MCF 10A (cell line): ENCODE results near the gene FOXA2. TPM values are rescaled to one million over a fixed set of nuclear protein-coding genes. Genes with fewer than 3 reads are reported as not detected.

Experiments
- BruUV-seq: library from RNA; stranded (reverse); fragments of 400-500 nt; replicated peaks from 2 replicates; lab custom pipeline; 2021; lab: Mats Ljungman, UMichigan
- CTCF ChIA-PET: fragments of 300-600 bp; sonication (Branson Sonifier 250); formaldehyde crosslinking; extraction: SDS; loops from one replicate; lab custom pipeline; 2021; ENCODE audit warnings: antibody characterized with exemption, inconsistent platforms; lab: Yijun Ruan, JAX
- POLR2A ChIA-PET: fragments of 300-600, 350-650 bp; sonication (Branson Sonifier 250); formaldehyde crosslinking; extraction: SDS; loops from one replicate; lab custom pipeline; 2020; ENCODE audit warnings: antibody characterized with exemption, inconsistent platforms; lab: Yijun Ruan, JAX
- DNase-seq: peaks from one replicate; pipeline ENCODE4 v3.0.0-alpha.2; 2018; ENCODE audit not compliant: unreplicated experiment
- H3K27ac Mint-ChIP-seq: one replicate; pipeline ENCODE4 v1.8.0; 2022; ENCODE audit warnings: mild to moderate bottlenecking, low read depth, mixed read lengths; ENCODE audit not compliant: unreplicated experiment
- H3K27me3 Mint-ChIP-seq: one replicate; pipeline ENCODE4 v1.8.0; 2022; ENCODE audit warnings: mixed read lengths; ENCODE audit not compliant: insufficient read depth, unreplicated experiment
- H3K36me3 Mint-ChIP-seq: one replicate; pipeline ENCODE4 v1.8.0; 2022; ENCODE audit warnings: mild to moderate bottlenecking, moderate library complexity, mixed read lengths; ENCODE audit not compliant: insufficient read depth, unreplicated experiment
- H3K4me1 Mint-ChIP-seq: one replicate; pipeline ENCODE4 v1.8.0; 2022; ENCODE audit warnings: mixed read lengths; ENCODE audit not compliant: insufficient read depth, unreplicated experiment
- H3K4me3 Mint-ChIP-seq: one replicate; pipeline ENCODE4 v1.8.0; 2022; ENCODE audit warnings: mild to moderate bottlenecking, moderate library complexity, mixed read lengths; ENCODE audit not compliant: unreplicated experiment
- H3K9me3 Mint-ChIP-seq: one replicate; pipeline ENCODE4 v1.8.0; 2022; ENCODE audit warnings: mixed read lengths; ENCODE audit not compliant: unreplicated experiment
- intact Hi-C: fragments of 100-400 bp; cut with micrococcal nuclease; formaldehyde crosslinking; loops from 2 replicates; pipeline ENCODE4 v1.14.1; 2022
- total RNA-seq: library from RNA; stranded (reverse); gene quantifications from 2 replicates; pipeline ENCODE4 v1.2.3, GENCODE V29; 2022
- TF ChIP-seq, protein P1 (sequence below): fragments of 200-600 bp; IDR thresholded peaks from one replicate; pipeline ENCODE4 v1.8.0; 2022; ENCODE audit warnings: antibody characterized with exemption, mild to moderate bottlenecking; ENCODE audit not compliant: unreplicated experiment

The FOXA2 gene
- total RNA-seq, 1 experiment from 2014 or later, result 1.1 TPM

DNA sequence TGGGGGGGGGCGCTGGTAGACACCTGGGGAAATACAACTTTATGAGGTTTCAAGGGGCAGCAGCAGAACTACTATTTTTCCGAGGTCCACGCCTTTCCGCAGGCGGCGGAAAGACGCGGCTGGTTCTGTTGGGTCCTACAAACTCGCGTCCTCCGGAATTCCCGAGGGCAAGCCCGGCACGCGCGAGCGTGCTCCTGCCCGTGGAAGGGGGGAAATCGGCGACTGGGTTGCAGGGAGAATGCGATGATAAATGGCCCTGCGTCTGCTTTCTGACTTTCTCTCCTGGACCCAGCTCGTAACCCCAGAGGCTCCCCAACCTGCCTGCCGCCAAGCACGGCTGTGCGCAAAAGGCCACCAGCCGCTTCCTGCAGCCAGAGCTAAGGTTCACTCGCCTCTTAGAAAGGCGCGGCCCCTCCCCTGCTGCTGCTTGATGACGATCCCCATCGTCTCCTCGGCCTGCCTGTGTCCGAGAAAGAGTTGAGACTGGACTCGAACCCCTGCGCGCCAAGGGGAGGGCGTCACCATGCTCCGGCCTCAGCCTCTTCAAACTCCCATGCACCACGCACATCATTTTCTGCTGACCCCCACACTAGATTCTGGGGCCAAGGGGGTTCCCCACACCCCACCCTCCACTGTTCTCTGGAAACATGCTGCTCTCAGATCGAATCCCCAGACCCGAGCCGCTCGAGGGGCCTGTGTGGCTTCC, 6.7 kb downstream of the FOXA2 start:
- Mint-ChIP-seq H3K4me1 (no peaks in the 10 kb centered on the region), H3K27me3 (peaks cover 16% of the 10 kb centered on the region), H3K4me3 (no peak overlapping the region), H3K36me3 (no peaks in the 10 kb centered on the region), H3K9me3 (no peaks in the 10 kb centered on the region), H3K27ac (no peak overlapping the region)
- ChIA-PET CTCF (interaction anchor here (0.6 to 1.1 kb wide), 5 partner anchors 9 to 238 kb away, joined by 3 to 6 read pairs (median 3); no protein-coding TSS in a partner anchor), POLR2A (no interaction called here)
- BruUV-seq, result no TSS peak
- TF ChIP-seq, protein P1, sequence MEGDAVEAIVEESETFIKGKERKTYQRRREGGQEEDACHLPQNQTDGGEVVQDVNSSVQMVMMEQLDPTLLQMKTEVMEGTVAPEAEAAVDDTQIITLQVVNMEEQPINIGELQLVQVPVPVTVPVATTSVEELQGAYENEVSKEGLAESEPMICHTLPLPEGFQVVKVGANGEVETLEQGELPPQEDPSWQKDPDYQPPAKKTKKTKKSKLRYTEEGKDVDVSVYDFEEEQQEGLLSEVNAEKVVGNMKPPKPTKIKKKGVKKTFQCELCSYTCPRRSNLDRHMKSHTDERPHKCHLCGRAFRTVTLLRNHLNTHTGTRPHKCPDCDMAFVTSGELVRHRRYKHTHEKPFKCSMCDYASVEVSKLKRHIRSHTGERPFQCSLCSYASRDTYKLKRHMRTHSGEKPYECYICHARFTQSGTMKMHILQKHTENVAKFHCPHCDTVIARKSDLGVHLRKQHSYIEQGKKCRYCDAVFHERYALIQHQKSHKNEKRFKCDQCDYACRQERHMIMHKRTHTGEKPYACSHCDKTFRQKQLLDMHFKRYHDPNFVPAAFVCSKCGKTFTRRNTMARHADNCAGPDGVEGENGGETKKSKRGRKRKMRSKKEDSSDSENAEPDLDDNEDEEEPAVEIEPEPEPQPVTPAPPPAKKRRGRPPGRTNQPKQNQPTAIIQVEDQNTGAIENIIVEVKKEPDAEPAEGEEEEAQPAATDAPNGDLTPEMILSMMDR, result no peak
- no peak for DNase-seq
- intact Hi-C loops, result no loop called here

DNA sequence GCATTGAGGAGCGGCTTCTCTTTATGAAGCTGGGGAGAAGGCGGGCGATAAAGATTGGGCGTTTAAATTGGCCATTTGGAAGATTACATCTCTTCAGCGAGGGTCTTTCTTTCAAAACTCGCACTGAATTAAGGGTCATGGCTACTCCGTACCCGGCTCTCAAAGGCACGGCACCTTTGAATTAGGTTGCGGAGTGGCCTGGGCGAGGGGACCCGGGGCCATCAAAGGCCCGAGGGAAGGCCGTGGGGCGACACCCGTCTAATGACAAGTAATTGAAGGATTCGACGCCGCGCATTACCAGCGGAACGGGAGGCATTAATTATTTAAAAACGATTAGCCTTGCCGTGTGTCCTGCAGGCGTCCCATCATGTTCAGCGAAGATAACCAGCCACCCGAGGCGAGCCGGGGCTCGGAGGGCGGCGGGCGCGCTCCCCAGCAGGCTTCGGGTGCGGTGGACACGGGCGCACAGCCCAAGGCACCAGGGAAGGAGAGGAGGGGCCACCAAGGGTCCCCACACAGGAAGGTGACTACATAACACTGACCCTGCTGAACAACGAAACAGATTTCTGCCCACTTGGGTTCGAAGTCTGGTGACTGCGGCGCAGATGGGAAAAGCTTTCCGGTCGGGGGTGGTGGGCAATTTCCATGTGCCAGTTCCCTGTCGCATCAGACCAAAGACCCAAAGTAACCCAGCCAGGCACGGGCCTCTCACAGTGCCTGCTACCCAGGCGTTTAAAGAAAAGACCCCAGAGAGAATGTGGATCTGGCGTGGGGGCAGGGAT, 7.4 kb downstream of the FOXA2 start:
- H3K4me3 Mint-ChIP-seq, result no peak overlapping the region
- BruUV-seq, result no TSS peak
- H3K4me1 Mint-ChIP-seq, result no peaks in the 10 kb centered on the region

DNA sequence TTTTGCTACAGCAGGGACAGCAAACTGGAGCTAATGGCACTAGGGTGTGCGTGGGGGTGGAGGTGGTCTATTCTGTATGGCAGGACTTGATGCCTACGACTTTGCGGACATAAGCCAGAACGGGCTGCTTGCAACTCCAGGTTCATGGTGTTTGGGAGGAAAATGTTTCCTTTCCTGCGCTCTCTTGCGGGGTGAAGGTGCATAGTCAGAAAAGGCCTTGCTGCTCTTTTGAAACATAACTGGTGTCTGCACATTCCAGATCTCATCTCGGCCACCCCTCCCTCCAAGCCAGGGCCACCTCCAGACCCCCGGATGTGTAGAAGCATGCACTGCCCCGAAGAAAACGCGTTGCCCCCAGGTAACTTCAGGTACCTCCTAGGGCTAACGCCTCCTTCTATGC, 8.1 kb downstream of the FOXA2 start:
- DNase-seq, result no peak
- H3K4me3 Mint-ChIP-seq, result no peak overlapping the region
- BruUV-seq, result no TSS peak
- H3K27ac Mint-ChIP-seq, result no peak overlapping the region
- no peaks in the 10 kb centered on the region for H3K36me3 Mint-ChIP-seq
- H3K9me3 Mint-ChIP-seq, result no peaks in the 10 kb centered on the region
- peaks cover 27% of the 10 kb centered on the region for H3K27me3 Mint-ChIP-seq
- H3K4me1 Mint-ChIP-seq, result peaks cover 3% of the 10 kb centered on the region
- ChIA-PET POLR2A (no interaction called here), CTCF (interaction anchor here (1.9 to 4.6 kb wide), 2 partner anchors 11 to 123 kb away, joined by 4 to 24 read pairs; no protein-coding TSS in a partner anchor)
- TF ChIP-seq, protein P1, result no peak
- intact Hi-C loops, result no loop called here

More for the DNA sequence above, 7.4 kb downstream of the FOXA2 start:
- ChIA-PET POLR2A (no interaction called here), CTCF (interaction anchor here (0.5 kb wide), 1 partner anchor 286 kb away, joined by 4 read pairs; no protein-coding TSS in a partner anchor)
- Mint-ChIP-seq H3K36me3 (no peaks in the 10 kb centered on the region), H3K27ac (no peak overlapping the region), H3K27me3 (peaks cover 21% of the 10 kb centered on the region), H3K9me3 (no peaks in the 10 kb centered on the region)
- DNase-seq, result no peak
- intact Hi-C loops, result no loop called here
- TF ChIP-seq, protein P1, result no peak

DNA sequence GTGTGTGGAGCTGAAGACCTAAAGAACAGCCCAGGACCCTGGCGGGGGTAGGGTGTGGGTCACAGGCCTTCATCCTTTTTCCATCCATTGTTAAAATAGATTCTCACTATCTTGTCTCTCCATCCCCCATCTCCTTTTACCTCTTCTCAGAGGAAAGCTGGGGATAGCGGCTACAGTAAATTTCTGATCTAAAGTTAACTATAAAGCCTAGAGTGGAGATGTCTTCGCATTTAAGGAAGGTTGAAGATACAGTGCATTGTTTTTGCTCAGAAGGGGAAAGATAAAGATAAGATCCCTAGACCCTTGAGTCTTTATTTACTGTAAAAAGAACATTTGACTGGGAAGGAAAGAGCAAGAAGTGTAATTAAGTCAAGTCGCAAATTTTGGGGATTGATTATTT, 8.6 kb downstream of the FOXA2 start:
- Mint-ChIP-seq H3K27me3 (peaks cover 33% of the 10 kb centered on the region), H3K27ac (no peak overlapping the region), H3K36me3 (no peaks in the 10 kb centered on the region), H3K4me3 (no peak overlapping the region), H3K9me3 (no peaks in the 10 kb centered on the region), H3K4me1 (peaks cover 7% of the 10 kb centered on the region)
- DNase-seq, result no peak
- intact Hi-C loops, result no loop called here
- ChIA-PET POLR2A (no interaction called here), CTCF (interaction anchor here (1.1 to 4.6 kb wide), 4 partner anchors 11 to 236 kb away, joined by 3 to 24 read pairs (median 4); no protein-coding TSS in a partner anchor)
- TF ChIP-seq, protein P1, result no peak
- BruUV-seq, result no TSS peak
